K562 (cell line): ENCODE results near the gene CSNK1A1. TPM values are rescaled to one million over a fixed set of nuclear protein-coding genes. Genes with fewer than 3 reads are reported as not detected.

Experiments used
- CREB1 ChIP-seq, 2 experiments: sonication (generic) in 1 of 2; formaldehyde crosslinking in 1 of 2; IDR thresholded peaks; 2 replicates each; pipeline versions ENCODE4 v1.6.1 to v1.8.0; 2012 to 2022; ENCODE audit warnings: inconsistent platforms in 1 of 2, mild to moderate bottlenecking in 1 of 2, missing genetic modification reagents in 1 of 2, moderate library complexity in 1 of 2
- FOXA3 ChIP-seq, 2 experiments: fragments of 450-650 bp in 1 of 2; sonication (generic) in 1 of 2; formaldehyde crosslinking; IDR thresholded peaks in 1 of 2; conservative IDR thresholded peaks in 1 of 2; 2 replicates each; pipeline versions ENCODE4 v1.4.0 to v1.8.0; 2020 to 2022; ENCODE audit warnings: mild to moderate bottlenecking in 2 of 2, missing genetic modification reagents in 1 of 2
- NR2C2 ChIP-seq, 2 experiments: fragments of 200-800 bp in 1 of 2; sonication (Bioruptor generic) in 1 of 2; sonication (generic) in 1 of 2; formaldehyde crosslinking in 1 of 2; IDR thresholded peaks; 2 replicates each; pipeline versions ENCODE4 v1.6.1 to v1.8.0; 2016 to 2022; ENCODE audit warnings: mild to moderate bottlenecking in 1 of 2, missing compliant biosample characterization in 1 of 2, missing genetic modification characterization in 1 of 2, missing genetic modification reagents in 1 of 2
- SMARCC2 ChIP-seq: fragments of 450-650 bp; IDR thresholded peaks from 2 replicates; pipeline ENCODE4 v1.6.1; 2017; ENCODE audit warnings: antibody characterized with exemption, moderate library complexity, mild to moderate bottlenecking, low read depth
- polyA plus RNA-seq, 8 experiments: library from polyadenylated mRNA; depleted of rRNA in 4 of 8; stranded (reverse) in 5 of 8; unstranded in 3 of 8; fragments of >200 nt; fragmentation: Nextera tagmentation in 2 of 8; fragmentation: Illumina TruSeq in 1 of 8; extraction: Ambion mirVana in 2 of 8; extraction: Trizol in 1 of 8; gene quantifications; 2 replicates each; pipeline versions ENCODE4 v1.2.1 to v1.2.3, GENCODE V29; 2011 to 2014; ENCODE audit warnings: inconsistent platforms in 1 of 8, missing spikeins in 1 of 8
- total RNA-seq, 7 experiments: library from RNA; depleted of rRNA in 6 of 7; stranded (reverse); fragments of >200 nt in 6 of 7; fragmentation: Illumina TruSeq in 2 of 7; extraction: Trizol in 2 of 7; gene quantifications; 2 replicates each; pipeline versions ENCODE4 v1.2.1 to v1.2.3, GENCODE V29; 2011 to 2021; ENCODE audit warnings: low replicate concordance in 1 of 7
- TF ChIP-seq, protein P1 (sequence below): fragments of 450-650 bp; IDR thresholded peaks from 2 replicates; pipeline ENCODE4 v1.6.1; 2017; ENCODE audit warnings: antibody characterized with exemption, mild to moderate bottlenecking
- TF ChIP-seq, protein P2 (sequence below), 2 experiments: fragments of 450-650 bp in 1 of 2; IDR thresholded peaks; 2 replicates each; pipeline ENCODE4 v1.6.1; 2011 to 2017; ENCODE audit warnings: low read depth in 2 of 2, antibody characterized with exemption in 1 of 2, borderline replicate concordance in 1 of 2, low read length in 1 of 2, mild to moderate bottlenecking in 1 of 2, mixed read lengths in 1 of 2; ENCODE audit not compliant: control insufficient read depth in 1 of 2
- TF ChIP-seq, protein P3 (sequence below): sonication (generic); formaldehyde crosslinking; IDR thresholded peaks from 2 replicates; pipeline ENCODE4 v1.8.0; 2022; ENCODE audit warnings: missing genetic modification reagents, mild to moderate bottlenecking, borderline replicate concordance

CSNK1A1 gene
- total and polyA plus RNA-seq, 9 of the 15 experiments (the other 6 are each of a cell fraction or from before 2014, with no cell fraction given) = 49.1 to 196 (median 154) TPM

DNA sequence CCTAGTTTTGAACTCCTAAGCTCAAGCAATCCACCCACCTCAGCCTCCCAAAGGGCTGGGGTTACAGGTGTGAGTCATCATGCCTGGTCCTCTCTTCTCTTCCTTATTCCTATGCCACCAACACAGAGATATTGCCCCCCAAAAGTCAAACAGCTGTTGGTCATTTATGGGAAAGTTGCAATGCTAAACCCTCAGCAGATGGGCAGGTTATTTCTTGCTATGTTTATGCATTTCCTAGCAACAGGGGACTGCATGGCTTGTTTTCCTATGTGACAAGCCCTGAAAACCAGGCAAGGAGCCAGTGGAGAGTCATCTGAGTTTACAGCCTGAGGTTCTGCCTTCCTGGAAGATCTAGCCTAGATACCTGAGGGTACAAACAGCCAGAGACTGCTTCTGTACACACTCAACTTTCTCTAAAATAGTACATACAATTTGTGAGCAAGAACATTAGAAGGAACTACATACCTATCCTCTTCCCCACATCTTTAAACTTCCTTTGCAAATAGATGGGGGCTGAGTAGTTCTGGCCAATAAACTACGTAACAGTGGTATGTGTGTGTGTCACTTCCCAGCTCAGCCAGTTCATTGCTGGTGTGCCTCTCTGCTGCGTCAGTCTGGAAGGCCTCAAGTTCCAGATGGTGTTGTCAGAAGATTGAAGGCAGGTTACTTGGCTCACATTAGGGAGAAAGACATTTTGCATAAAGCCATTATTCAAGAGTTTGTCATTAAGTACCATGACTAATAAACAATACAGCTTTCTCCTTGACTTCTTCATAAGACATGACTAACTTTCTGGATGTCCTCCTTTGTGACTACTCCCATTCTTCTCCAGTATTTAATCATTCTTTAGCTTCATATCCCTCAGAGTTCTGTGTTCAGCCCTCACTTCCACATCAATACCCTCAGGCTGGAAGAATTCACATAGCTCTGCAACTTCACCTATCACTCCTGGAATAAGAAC lies 65.3 kb downstream of the CSNK1A1 start (continued):
- TF ChIP-seq NR2C2 (CRISPR knock-in tag; IDR thresholded peaks at IDR 0.05) (no peak), NR2C2 (tag; IDR thresholded peaks at IDR 0.05) (peak; percentile 60), SMARCC2 (no peak), FOXA3 (CRISPR knock-in tag; conservative IDR thresholded peaks at IDR 0.05 in 1 of 2, IDR thresholded peaks at IDR 0.05 in 1 of 2) (0 out of 4 replicates have a peak, but pooled peaks of 1 of the 2 experiments have one; percentile 37), CREB1 (IDR thresholded peaks at IDR 0.05) (no peak), CREB1 (CRISPR knock-in tag; IDR thresholded peaks at IDR 0.05) (peak; percentile 69; the same call in 1 of the 2 replicates)
- TF ChIP-seq, protein P1, sequence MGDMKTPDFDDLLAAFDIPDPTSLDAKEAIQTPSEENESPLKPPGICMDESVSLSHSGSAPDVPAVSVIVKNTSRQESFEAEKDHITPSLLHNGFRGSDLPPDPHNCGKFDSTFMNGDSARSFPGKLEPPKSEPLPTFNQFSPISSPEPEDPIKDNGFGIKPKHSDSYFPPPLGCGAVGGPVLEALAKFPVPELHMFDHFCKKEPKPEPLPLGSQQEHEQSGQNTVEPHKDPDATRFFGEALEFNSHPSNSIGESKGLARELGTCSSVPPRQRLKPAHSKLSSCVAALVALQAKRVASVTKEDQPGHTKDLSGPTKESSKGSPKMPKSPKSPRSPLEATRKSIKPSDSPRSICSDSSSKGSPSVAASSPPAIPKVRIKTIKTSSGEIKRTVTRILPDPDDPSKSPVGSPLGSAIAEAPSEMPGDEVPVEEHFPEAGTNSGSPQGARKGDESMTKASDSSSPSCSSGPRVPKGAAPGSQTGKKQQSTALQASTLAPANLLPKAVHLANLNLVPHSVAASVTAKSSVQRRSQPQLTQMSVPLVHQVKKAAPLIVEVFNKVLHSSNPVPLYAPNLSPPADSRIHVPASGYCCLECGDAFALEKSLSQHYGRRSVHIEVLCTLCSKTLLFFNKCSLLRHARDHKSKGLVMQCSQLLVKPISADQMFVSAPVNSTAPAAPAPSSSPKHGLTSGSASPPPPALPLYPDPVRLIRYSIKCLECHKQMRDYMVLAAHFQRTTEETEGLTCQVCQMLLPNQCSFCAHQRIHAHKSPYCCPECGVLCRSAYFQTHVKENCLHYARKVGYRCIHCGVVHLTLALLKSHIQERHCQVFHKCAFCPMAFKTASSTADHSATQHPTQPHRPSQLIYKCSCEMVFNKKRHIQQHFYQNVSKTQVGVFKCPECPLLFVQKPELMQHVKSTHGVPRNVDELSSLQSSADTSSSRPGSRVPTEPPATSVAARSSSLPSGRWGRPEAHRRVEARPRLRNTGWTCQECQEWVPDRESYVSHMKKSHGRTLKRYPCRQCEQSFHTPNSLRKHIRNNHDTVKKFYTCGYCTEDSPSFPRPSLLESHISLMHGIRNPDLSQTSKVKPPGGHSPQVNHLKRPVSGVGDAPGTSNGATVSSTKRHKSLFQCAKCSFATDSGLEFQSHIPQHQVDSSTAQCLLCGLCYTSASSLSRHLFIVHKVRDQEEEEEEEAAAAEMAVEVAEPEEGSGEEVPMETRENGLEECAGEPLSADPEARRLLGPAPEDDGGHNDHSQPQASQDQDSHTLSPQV = peak; percentile 38; the same call in 1 of the 2 replicates
- TF ChIP-seq, protein P2, sequence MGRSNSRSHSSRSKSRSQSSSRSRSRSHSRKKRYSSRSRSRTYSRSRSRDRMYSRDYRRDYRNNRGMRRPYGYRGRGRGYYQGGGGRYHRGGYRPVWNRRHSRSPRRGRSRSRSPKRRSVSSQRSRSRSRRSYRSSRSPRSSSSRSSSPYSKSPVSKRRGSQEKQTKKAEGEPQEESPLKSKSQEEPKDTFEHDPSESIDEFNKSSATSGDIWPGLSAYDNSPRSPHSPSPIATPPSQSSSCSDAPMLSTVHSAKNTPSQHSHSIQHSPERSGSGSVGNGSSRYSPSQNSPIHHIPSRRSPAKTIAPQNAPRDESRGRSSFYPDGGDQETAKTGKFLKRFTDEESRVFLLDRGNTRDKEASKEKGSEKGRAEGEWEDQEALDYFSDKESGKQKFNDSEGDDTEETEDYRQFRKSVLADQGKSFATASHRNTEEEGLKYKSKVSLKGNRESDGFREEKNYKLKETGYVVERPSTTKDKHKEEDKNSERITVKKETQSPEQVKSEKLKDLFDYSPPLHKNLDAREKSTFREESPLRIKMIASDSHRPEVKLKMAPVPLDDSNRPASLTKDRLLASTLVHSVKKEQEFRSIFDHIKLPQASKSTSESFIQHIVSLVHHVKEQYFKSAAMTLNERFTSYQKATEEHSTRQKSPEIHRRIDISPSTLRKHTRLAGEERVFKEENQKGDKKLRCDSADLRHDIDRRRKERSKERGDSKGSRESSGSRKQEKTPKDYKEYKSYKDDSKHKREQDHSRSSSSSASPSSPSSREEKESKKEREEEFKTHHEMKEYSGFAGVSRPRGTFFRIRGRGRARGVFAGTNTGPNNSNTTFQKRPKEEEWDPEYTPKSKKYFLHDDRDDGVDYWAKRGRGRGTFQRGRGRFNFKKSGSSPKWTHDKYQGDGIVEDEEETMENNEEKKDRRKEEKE (IDR thresholded peaks at IDR 0.05; ENCODE audit: borderline replicate concordance in 1 of 2, control insufficient read depth in 1 of 2, low read depth in 2 of 2, low read length in 1 of 2) = no peak
- TF ChIP-seq, protein P3, sequence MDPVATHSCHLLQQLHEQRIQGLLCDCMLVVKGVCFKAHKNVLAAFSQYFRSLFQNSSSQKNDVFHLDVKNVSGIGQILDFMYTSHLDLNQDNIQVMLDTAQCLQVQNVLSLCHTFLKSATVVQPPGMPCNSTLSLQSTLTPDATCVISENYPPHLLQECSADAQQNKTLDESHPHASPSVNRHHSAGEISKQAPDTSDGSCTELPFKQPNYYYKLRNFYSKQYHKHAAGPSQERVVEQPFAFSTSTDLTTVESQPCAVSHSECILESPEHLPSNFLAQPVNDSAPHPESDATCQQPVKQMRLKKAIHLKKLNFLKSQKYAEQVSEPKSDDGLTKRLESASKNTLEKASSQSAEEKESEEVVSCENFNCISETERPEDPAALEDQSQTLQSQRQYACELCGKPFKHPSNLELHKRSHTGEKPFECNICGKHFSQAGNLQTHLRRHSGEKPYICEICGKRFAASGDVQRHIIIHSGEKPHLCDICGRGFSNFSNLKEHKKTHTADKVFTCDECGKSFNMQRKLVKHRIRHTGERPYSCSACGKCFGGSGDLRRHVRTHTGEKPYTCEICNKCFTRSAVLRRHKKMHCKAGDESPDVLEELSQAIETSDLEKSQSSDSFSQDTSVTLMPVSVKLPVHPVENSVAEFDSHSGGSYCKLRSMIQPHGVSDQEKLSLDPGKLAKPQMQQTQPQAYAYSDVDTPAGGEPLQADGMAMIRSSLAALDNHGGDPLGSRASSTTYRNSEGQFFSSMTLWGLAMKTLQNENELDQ (CRISPR knock-in tag) = no peak
- TF ChIP-seq, all 486 proteins: peak for 40
